Chondrocyte (in vitro differentiated cells): ENCODE measurements around the gene MBP. TPM values are rescaled to one million over a fixed set of nuclear protein-coding genes. Genes with fewer than 3 reads are reported as not detected.

Experiments used
- DNase-seq: peaks from one replicate; pipeline ENCODE4 v3.0.0; 2021; ENCODE audit warnings: mixed read lengths, low spot score
- H3K27ac Mint-ChIP-seq: one replicate; pipeline ENCODE4 v1.8.0; 2021; ENCODE audit warnings: mild to moderate bottlenecking, moderate library complexity, mixed read lengths; ENCODE audit not compliant: unreplicated experiment
- H3K27me3 Mint-ChIP-seq: 2 replicates; pipeline ENCODE4 v1.8.0; 2021; ENCODE audit warnings: low read depth, mixed read lengths
- H3K36me3 Mint-ChIP-seq: 2 replicates; pipeline ENCODE4 v1.8.0; 2021; ENCODE audit warnings: low read depth, mixed read lengths
- H3K4me1 Mint-ChIP-seq: 2 replicates; pipeline ENCODE4 v1.8.0; 2021; ENCODE audit warnings: low read depth, mild to moderate bottlenecking, mixed read lengths
- H3K4me3 Mint-ChIP-seq: one replicate; pipeline ENCODE4 v1.8.0; 2021; ENCODE audit warnings: mild to moderate bottlenecking, moderate library complexity, mixed read lengths; ENCODE audit not compliant: unreplicated experiment
- H3K9me3 Mint-ChIP-seq: 2 replicates; pipeline ENCODE4 v1.8.0; 2021; ENCODE audit warnings: low read depth, mixed read lengths
- total RNA-seq: library from RNA; stranded (reverse); gene quantifications from 3 replicates; pipeline ENCODE4 v1.2.1, GENCODE V29; 2021
- TF ChIP-seq, protein P1 (sequence below): fragments of 200-600 bp; sonication (generic); IDR thresholded peaks from 2 replicates; pipeline ENCODE4 v1.5.0; 2021; ENCODE audit warnings: antibody characterized with exemption, mild to moderate bottlenecking, moderate library complexity

The MBP gene
- total RNA-seq, 1 donor from 2014 or later = 15.9 TPM

GRCh38 chr18:76988827-76989646, 143.5 kb downstream of the MBP start:
- Mint-ChIP-seq H3K27ac (no peak overlapping the region), H3K9me3 (no peaks in the 10 kb centered on the region), H3K36me3 (no peaks in the 10 kb centered on the region), H3K4me3 (no peak overlapping the region), H3K27me3 (peaks cover 8% of the 10 kb centered on the region), H3K4me1 (no peaks in the 10 kb centered on the region)
- no peak for DNase-seq
- TF ChIP-seq, protein P1, sequence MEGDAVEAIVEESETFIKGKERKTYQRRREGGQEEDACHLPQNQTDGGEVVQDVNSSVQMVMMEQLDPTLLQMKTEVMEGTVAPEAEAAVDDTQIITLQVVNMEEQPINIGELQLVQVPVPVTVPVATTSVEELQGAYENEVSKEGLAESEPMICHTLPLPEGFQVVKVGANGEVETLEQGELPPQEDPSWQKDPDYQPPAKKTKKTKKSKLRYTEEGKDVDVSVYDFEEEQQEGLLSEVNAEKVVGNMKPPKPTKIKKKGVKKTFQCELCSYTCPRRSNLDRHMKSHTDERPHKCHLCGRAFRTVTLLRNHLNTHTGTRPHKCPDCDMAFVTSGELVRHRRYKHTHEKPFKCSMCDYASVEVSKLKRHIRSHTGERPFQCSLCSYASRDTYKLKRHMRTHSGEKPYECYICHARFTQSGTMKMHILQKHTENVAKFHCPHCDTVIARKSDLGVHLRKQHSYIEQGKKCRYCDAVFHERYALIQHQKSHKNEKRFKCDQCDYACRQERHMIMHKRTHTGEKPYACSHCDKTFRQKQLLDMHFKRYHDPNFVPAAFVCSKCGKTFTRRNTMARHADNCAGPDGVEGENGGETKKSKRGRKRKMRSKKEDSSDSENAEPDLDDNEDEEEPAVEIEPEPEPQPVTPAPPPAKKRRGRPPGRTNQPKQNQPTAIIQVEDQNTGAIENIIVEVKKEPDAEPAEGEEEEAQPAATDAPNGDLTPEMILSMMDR = no peak

GRCh38 chr18:76988031-76988826, 144.4 kb downstream of the MBP start:
- H3K9me3 Mint-ChIP-seq = no peaks in the 10 kb centered on the region

GRCh38 chr18:76986406-76986805, 146.2 kb downstream of the MBP start:
- Mint-ChIP-seq H3K27ac (no peak overlapping the region), H3K4me1 (peaks cover 6% of the 10 kb centered on the region), H3K27me3 (peaks cover 8% of the 10 kb centered on the region), H3K36me3 (no peaks in the 10 kb centered on the region), H3K4me3 (no peak overlapping the region), H3K9me3 (no peaks in the 10 kb centered on the region)
- TF ChIP-seq, protein P1 = no peak
- DNase-seq = no peak

More at GRCh38 chr18:76988031-76988826, 144.4 kb downstream of the MBP start:
- H3K36me3 Mint-ChIP-seq = no peaks in the 10 kb centered on the region
- H3K4me1 Mint-ChIP-seq = peaks cover 3% of the 10 kb centered on the region
- no peak overlapping the region for H3K4me3 Mint-ChIP-seq
- no peak for DNase-seq
- TF ChIP-seq, protein P1 = no peak
- peaks cover 8% of the 10 kb centered on the region for H3K27me3 Mint-ChIP-seq
- H3K27ac Mint-ChIP-seq = no peak overlapping the region

GRCh38 chr18:76985951-76986236, 146.7 kb downstream of the MBP start:
- no peak overlapping the region for H3K27ac Mint-ChIP-seq

More at GRCh38 chr18:76985951-76986236, 146.7 kb downstream of the MBP start:
- H3K36me3 Mint-ChIP-seq = no peaks in the 10 kb centered on the region
- H3K9me3 Mint-ChIP-seq = no peaks in the 10 kb centered on the region
- TF ChIP-seq, protein P1 = no peak
- peaks cover 8% of the 10 kb centered on the region for H3K27me3 Mint-ChIP-seq
- DNase-seq = no peak
- peaks cover 6% of the 10 kb centered on the region for H3K4me1 Mint-ChIP-seq
- no peak overlapping the region for H3K4me3 Mint-ChIP-seq
